Thoracic aorta (tissue), 2 donors: ENCODE data around the gene SDHAF1. TPM values are rescaled to one million over a fixed set of nuclear protein-coding genes. Genes with fewer than 3 reads are reported as not detected.
A peak's percentile ranks its signal among the peaks of the same experiment; 100 is the strongest.

Experiments
- ATAC-seq: fragments of 150-250 bp; one replicate; pipeline ENCODE4 v1.8.0; 2017; ENCODE audit warnings: low read depth; ENCODE audit not compliant: insufficient number of reproducible peaks, low FRiP score
- DNase-seq: peaks from one replicate; pipeline ENCODE4 v3.0.0-alpha.2; 2020; ENCODE audit warnings: low spot score
- H3K27ac ChIP-seq, 2 donors: fragments of 200-600 bp; sonication (generic); 1 replicate in 1 of 2; 2 replicates in 1 of 2; pipeline ENCODE4 v1.5.1; 2016; ENCODE audit warnings: mild to moderate bottlenecking in 2 of 2, moderate library complexity in 2 of 2
- H3K27me3 ChIP-seq: fragments of 200-600 bp; sonication (generic); replicated peaks from 2 replicates; pipeline ENCODE4 v1.6.0; 2016; ENCODE audit warnings: mild to moderate bottlenecking; ENCODE audit not compliant: insufficient read depth
- H3K36me3 ChIP-seq: fragments of 200-600 bp; sonication (generic); one replicate; pipeline ENCODE4 v1.5.1; 2016
- H3K4me1 ChIP-seq, 2 donors: fragments of 200-600 bp; sonication (generic); 1 replicate in 1 of 2; 2 replicates in 1 of 2; pipeline versions ENCODE4 v1.5.1 to v1.6.0; 2016; ENCODE audit warnings: low read depth in 2 of 2, mild to moderate bottlenecking in 1 of 2; ENCODE audit not compliant: control insufficient read depth in 1 of 2
- H3K4me3 ChIP-seq: fragments of 200-600 bp; sonication (generic); 2 replicates; pipeline ENCODE4 v1.5.1; 2016; ENCODE audit warnings: mild to moderate bottlenecking
- H3K9me3 ChIP-seq: fragments of 200-600 bp; sonication (generic); 2 replicates; pipeline ENCODE4 v1.5.1; 2016
- total RNA-seq, 2 donors: library from RNA; depleted of rRNA; stranded (reverse); fragments of >200 nt; gene quantifications; one replicate each; pipeline versions ENCODE4 v1.1.0 to v1.2.3, GENCODE V29; 2016
- TF ChIP-seq, protein P1 (sequence below): fragments of 200-600 bp; sonication (generic); IDR thresholded peaks from one replicate; pipeline ENCODE4 v1.5.1; 2019; ENCODE audit warnings: antibody characterized with exemption

Gene SDHAF1
- total RNA-seq, 2 donors from 2014 or later = 43.0 to 70.5 TPM

DNA sequence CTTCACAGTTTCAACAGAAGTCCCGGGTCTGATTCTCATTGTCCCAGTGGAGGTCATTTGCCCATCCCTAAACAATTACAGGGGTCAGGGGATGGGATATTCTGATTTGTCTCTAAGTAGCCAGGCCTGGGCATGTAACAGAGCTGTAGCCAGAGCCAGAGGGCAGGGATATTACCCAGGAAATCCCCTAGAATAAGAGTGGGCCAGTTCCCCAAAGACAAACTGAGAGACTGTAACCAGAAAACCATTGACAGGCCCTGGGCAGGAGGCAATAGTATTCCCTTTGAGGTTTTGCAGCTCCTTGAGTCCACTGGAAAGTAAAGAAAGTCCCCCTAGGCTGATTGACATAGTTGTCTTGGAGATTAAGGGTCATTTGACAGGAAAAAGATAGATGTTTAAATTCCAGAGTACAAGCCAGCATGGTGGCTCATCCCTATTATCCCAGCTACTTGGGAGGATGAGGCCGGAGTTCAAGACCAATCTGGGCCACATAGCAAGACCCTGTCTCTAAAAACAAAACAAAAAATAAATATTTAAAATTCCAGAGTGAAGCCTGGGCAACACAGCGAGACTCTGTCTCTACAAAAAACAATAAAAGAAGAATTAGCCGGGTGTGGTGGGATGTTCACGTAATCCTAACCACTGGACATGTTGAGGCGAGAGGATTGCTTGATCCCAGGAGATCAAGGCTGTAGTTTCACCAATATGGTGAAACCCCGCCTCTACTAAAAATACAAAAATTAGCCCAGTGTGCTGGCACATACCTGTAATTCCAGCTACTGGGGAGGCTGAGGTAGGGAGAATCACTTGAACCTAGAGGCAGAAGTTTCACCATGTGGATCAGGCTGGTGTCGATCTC, 1.9 kb upstream of the SDHAF1 start:
- Histone ChIP-seq H3K27me3 (no peaks in the 10 kb centered on the region), H3K4me1 (peaks cover 12 to 23% of the 10 kb centered on the region in 2 donors), H3K36me3 (peaks cover 5% of the 10 kb centered on the region), H3K4me3 (no peak overlapping the region), H3K27ac (no peak overlapping the region), H3K9me3 (no peaks in the 10 kb centered on the region)
- TF ChIP-seq, protein P1, sequence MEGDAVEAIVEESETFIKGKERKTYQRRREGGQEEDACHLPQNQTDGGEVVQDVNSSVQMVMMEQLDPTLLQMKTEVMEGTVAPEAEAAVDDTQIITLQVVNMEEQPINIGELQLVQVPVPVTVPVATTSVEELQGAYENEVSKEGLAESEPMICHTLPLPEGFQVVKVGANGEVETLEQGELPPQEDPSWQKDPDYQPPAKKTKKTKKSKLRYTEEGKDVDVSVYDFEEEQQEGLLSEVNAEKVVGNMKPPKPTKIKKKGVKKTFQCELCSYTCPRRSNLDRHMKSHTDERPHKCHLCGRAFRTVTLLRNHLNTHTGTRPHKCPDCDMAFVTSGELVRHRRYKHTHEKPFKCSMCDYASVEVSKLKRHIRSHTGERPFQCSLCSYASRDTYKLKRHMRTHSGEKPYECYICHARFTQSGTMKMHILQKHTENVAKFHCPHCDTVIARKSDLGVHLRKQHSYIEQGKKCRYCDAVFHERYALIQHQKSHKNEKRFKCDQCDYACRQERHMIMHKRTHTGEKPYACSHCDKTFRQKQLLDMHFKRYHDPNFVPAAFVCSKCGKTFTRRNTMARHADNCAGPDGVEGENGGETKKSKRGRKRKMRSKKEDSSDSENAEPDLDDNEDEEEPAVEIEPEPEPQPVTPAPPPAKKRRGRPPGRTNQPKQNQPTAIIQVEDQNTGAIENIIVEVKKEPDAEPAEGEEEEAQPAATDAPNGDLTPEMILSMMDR = no peak
- no peak for DNase-seq
- ATAC-seq = no peak

DNA sequence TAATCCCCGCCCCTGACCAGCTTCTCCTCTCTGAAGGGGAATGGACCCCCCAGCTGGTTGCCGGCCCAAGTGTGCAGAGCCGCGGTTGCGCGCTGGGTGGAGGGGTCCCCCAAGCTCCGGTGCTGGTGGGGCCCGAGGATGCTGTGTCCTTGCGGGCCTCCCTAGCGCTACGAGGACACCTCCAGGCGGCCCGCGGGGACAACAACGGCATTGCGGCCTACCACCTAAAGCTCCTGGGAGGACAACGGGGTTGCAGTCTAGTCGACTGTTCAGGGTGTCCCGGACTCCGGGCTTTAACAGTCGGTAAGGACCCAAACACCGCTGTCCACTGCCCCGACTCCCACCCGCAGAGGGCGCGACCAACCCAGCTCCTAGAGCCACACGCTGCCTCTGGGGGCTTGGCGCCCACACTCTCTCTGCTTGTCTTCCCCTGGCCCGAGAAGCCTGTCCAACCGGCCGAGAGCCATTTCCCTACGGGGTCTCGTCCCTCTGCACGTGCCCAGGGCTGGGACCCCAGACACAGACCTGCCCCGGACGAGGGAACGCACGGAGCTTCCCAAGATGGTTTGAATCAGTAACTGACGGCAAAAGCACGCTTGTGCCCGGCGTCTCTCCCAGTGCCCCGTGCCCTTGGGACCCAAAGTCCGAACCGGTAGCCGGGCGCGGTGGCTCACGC, 927 bp upstream of the SDHAF1 start:
- peak overlapping the region; percentile 89 for H3K4me3 ChIP-seq
- ATAC-seq = no peak
- DNase-seq = no peak
- TF ChIP-seq, protein P1 = no peak
- no peaks in the 10 kb centered on the region for H3K9me3 ChIP-seq
- H3K27me3 ChIP-seq = no peaks in the 10 kb centered on the region
- peaks cover 12 to 29% of the 10 kb centered on the region in 2 donors for H3K4me1 ChIP-seq
- H3K27ac ChIP-seq = no peak overlapping the region
- H3K36me3 ChIP-seq = peaks cover 5% of the 10 kb centered on the region

DNA sequence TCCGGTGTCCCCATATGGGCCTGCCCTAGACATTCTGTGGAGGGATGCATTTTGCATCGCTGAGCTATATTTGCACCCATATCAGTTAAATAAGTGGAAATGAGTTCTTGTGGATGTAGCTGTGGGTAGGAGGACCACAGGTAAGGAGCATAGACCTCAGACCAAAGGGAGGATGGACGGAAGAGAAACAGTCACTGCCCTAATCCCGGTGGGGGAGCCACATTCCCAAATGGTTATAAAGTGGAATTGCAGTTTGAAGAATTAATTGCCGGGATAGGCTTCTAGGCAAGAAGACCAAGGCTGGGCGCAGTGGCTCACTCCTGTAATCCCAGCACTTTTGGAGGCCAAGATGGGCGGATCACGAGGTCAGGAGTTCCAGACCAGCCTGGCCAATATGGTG, 1.8 kb downstream of the SDHAF1 start:
- Histone ChIP-seq H3K27ac (no peak overlapping the region), H3K9me3 (no peaks in the 10 kb centered on the region), H3K4me3 (peak overlapping the region; percentile 89), H3K4me1 (peaks cover 12 to 33% of the 10 kb centered on the region in 2 donors), H3K36me3 (peaks cover 5% of the 10 kb centered on the region), H3K27me3 (no peaks in the 10 kb centered on the region)
- TF ChIP-seq, protein P1 = no peak
- ATAC-seq = no peak
- no peak for DNase-seq

DNA sequence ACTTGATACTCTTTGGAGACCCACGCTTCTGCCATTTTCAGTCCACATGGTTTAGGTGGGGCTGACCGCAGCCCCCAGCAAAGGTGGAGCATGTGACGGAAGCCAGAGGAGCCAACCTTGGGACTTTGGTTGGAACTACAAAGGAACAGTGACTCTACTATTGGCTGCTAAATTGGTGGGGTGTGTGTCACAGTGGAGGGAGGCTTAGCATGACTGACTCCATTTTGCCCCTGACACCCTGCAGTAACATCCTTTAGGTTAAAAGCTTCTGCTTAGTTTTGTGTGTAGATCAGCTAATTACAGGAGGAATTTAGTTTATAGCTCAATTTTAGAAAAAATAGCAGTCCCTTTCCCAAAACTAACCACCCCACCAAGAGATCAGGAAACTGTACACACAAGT, 6.6 kb downstream of the SDHAF1 start:
- Histone ChIP-seq H3K4me3 (no peak overlapping the region), H3K27ac (no peak overlapping the region), H3K9me3 (no peaks in the 10 kb centered on the region), H3K27me3 (no peaks in the 10 kb centered on the region), H3K4me1 (peaks cover 2 to 16% of the 10 kb centered on the region in 2 donors), H3K36me3 (peaks cover 5% of the 10 kb centered on the region)
- ATAC-seq (no peak), DNase-seq (no peak)
- TF ChIP-seq, protein P1 = no peak

DNA sequence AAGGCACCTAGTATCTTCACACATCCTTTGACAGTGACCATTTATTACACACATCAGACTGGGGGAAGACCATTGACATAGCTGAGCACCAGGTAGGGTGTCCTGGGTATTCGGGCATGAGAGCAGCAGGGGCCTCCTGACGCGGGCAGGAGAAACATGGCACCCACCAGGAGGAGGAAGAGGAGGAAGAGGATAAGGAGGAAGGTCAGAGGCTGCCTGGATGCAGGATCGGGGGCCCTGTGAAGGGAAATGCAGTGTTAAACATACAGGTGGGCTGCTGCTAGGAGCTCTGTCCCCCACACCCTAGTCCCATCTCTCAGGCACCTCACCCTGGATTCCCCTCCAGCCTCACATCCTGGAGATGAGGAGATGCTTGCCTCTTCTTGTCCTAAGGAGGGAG, 8.3 kb downstream of the SDHAF1 start:
- Histone ChIP-seq H3K36me3 (no peaks in the 10 kb centered on the region), H3K27ac (no peak overlapping the region), H3K4me1 (peaks cover 0 to 10% of the 10 kb centered on the region in 2 donors), H3K4me3 (no peak overlapping the region), H3K27me3 (no peaks in the 10 kb centered on the region), H3K9me3 (no peaks in the 10 kb centered on the region)
- DNase-seq = no peak
- TF ChIP-seq, protein P1 = no peak
- ATAC-seq = no peak
